Keratinocyte (primary cell): ENCODE data around the gene ADGRV1.

Experiments used
- EZH2 ChIP-seq: IDR thresholded peaks from one replicate; pipeline ENCODE4 v1.6.1; 2012; ENCODE audit warnings: inconsistent platforms, mild to moderate bottlenecking, low read length, moderate library complexity
- TF ChIP-seq, protein P1 (sequence below), 3 experiments: IDR thresholded peaks in 1 of 3; conservative IDR thresholded peaks in 1 of 3; optimal IDR thresholded peaks in 1 of 3; 2 replicates in 2 of 3; 3 replicates in 1 of 3; pipeline versions ENCODE3 to v1.5.1; 2011; ENCODE audit warnings: low read length in 3 of 3, mild to moderate bottlenecking in 3 of 3, moderate library complexity in 2 of 3, control low read depth in 1 of 3, inconsistent platforms in 1 of 3; ENCODE audit not compliant: insufficient read depth in 2 of 3; ENCODE audit errors: extremely low read depth in 1 of 3

DNA sequence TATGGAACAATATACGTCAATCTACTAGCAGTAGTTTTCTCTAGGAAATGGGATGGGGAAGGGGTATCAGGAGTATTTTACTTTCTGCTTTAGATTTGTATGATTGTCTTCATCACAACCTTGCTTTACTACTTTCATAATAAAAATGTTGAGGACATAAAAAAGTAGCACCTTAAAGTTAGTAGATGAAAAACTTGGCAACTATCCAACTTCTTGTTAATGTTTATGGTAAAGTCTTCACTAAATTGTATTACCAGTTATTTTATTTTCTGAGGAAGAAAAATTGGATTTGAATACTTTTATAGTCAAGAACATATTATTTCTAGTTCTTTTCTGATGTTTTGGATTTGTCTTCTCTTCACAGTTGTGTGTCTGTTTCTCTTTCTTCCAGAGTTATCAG is 452.4 kb downstream of the ADGRV1 start:
- no peak for TF ChIP-seq EZH2
- TF ChIP-seq, protein P1, sequence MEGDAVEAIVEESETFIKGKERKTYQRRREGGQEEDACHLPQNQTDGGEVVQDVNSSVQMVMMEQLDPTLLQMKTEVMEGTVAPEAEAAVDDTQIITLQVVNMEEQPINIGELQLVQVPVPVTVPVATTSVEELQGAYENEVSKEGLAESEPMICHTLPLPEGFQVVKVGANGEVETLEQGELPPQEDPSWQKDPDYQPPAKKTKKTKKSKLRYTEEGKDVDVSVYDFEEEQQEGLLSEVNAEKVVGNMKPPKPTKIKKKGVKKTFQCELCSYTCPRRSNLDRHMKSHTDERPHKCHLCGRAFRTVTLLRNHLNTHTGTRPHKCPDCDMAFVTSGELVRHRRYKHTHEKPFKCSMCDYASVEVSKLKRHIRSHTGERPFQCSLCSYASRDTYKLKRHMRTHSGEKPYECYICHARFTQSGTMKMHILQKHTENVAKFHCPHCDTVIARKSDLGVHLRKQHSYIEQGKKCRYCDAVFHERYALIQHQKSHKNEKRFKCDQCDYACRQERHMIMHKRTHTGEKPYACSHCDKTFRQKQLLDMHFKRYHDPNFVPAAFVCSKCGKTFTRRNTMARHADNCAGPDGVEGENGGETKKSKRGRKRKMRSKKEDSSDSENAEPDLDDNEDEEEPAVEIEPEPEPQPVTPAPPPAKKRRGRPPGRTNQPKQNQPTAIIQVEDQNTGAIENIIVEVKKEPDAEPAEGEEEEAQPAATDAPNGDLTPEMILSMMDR (optimal IDR thresholded peaks at IDR 0.05 in 1 of 3, IDR thresholded peaks at IDR 0.05 in 1 of 3, conservative IDR thresholded peaks at IDR 0.05 in 1 of 3; ENCODE audit: extremely low read depth in 1 of 3, insufficient read depth in 2 of 3, low read length in 3 of 3) = no peak
